Natural killer cell (primary cell): ENCODE measurements around the gene PTPRN2. TPM values are rescaled to one million over a fixed set of nuclear protein-coding genes. Genes with fewer than 3 reads are reported as not detected.

ENCODE experiments used
- ATAC-seq, 3 donors: fragments of 150-1000 bp in 2 of 3; fragments of 200-7000 bp in 1 of 3; cut with Tn5 transposase; 1 replicate in 1 of 3; 2 replicates in 2 of 3; pipeline ENCODE4 v1.10.0; 2021; ENCODE audit warnings: mild to moderate bottlenecking in 2 of 3, moderate library complexity in 2 of 3
- DNase-seq, 2 donors: peaks; one replicate each; pipeline versions ENCODE4 v3.0.0 to v3.0.0-alpha.2; 2013 to 2021; ENCODE audit warnings: mixed read lengths in 1 of 2
- H3K27ac ChIP-seq: one replicate; pipeline ENCODE4 v1.5.1; 2013; ENCODE audit warnings: mild to moderate bottlenecking, low read length
- H3K27me3 ChIP-seq: one replicate; pipeline ENCODE4 v1.6.1; 2013; ENCODE audit warnings: low read length; ENCODE audit not compliant: control insufficient read depth, insufficient read depth
- H3K36me3 ChIP-seq: one replicate; pipeline ENCODE4 v1.6.1; 2013; ENCODE audit warnings: low read length; ENCODE audit not compliant: control insufficient read depth, insufficient read depth
- H3K4me1 ChIP-seq: one replicate; pipeline ENCODE4 v1.6.1; 2013; ENCODE audit warnings: low read length; ENCODE audit not compliant: control insufficient read depth, insufficient read depth
- H3K4me3 ChIP-seq: one replicate; pipeline ENCODE4 v1.5.1; 2013; ENCODE audit warnings: low read length
- H3K9me3 ChIP-seq: one replicate; pipeline ENCODE4 v1.6.1; 2013; ENCODE audit warnings: low read length; ENCODE audit not compliant: control insufficient read depth, insufficient read depth
- H3K27ac Mint-ChIP-seq, 2 donors: one replicate each; pipeline ENCODE4 v1.8.0; 2022; ENCODE audit warnings: mild to moderate bottlenecking in 2 of 2, mixed read lengths in 2 of 2, moderate library complexity in 1 of 2
- H3K27me3 Mint-ChIP-seq, 2 donors: one replicate each; pipeline ENCODE4 v1.8.0; 2022; ENCODE audit warnings: low read depth in 2 of 2, mixed read lengths in 2 of 2
- H3K36me3 Mint-ChIP-seq: one replicate; pipeline ENCODE4 v1.8.0; 2022; ENCODE audit warnings: mixed read lengths
- H3K4me1 Mint-ChIP-seq, 2 donors: one replicate each; pipeline ENCODE4 v1.8.0; 2022; ENCODE audit warnings: mixed read lengths in 2 of 2
- H3K4me3 Mint-ChIP-seq: one replicate; pipeline ENCODE4 v1.8.0; 2022; ENCODE audit warnings: mild to moderate bottlenecking, moderate library complexity, mixed read lengths
- H3K9me3 Mint-ChIP-seq, 2 donors: one replicate each; pipeline ENCODE4 v1.8.0; 2022; ENCODE audit warnings: mixed read lengths in 2 of 2
- WGBS: methylation state at CpG from one replicate; pipeline ENCODE4 v1.1.7; 2013; ENCODE audit warnings: missing lambda C conversion rate; ENCODE audit not compliant: insufficient coverage; 5-methylcytosine and 5-hydroxymethylcytosine counted together
- intact Hi-C: fragments of 100-400 bp; cut with micrococcal nuclease; formaldehyde crosslinking; loops from one replicate; pipeline ENCODE4 v1.14.2; 2022
- total RNA-seq, 4 donors: library from RNA; stranded (reverse); fragments of 120-200 nt in 1 of 4; gene quantifications; one replicate each; pipeline versions ENCODE4 v1.2.3 to v1.2.4, GENCODE V29; 2013 to 2022
- TF ChIP-seq, protein P1 (sequence below): fragments of 200-600 bp; IDR thresholded peaks from one replicate; pipeline ENCODE4 v1.8.0; 2022; ENCODE audit warnings: antibody characterized with exemption

PTPRN2 gene
- total RNA-seq, 3 donors from 2014 or later (not counting 1 experiment from before 2014, with no cell fraction given) = 1.3 to 2.5 (median 1.9) TPM

DNA sequence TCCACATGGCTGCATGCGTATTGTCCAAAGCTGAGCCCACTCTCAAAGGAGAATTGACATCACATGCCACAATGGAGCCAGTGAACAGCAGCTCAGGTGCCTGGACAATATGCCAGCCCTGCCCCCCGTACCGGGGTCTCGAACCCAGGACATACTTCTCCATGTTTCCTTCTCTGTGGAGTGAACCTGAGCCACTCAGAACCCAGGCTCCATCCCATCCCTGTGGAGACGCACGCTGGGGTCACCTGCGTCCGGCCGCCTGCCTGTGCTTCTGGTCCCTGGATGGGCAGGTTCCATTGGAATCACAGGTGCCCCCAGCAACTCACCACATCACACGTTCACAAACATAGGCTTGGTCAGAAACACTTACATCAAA lies 1021.0 kb downstream of the PTPRN2 start:
- Histone ChIP-seq H3K4me3 (no peak overlapping the region), H3K9me3 (no peaks in the 10 kb centered on the region), H3K27me3 (no peaks in the 10 kb centered on the region), H3K27ac (no peak overlapping the region), H3K4me1 (peaks cover 22% of the 10 kb centered on the region), H3K36me3 (no peaks in the 10 kb centered on the region)
- H3K4me1 Mint-ChIP-seq = peaks cover 29 to 35% of the 10 kb centered on the region in 2 donors
- H3K4me3 Mint-ChIP-seq = peak overlapping the region; percentile 58
- no peaks in the 10 kb centered on the region for H3K9me3 Mint-ChIP-seq
- 92% methylated on average over 9 of the region's 10 CpGs for WGBS
- intact Hi-C loops = no loop called here
- H3K36me3 Mint-ChIP-seq = no peaks in the 10 kb centered on the region
- TF ChIP-seq, protein P1, sequence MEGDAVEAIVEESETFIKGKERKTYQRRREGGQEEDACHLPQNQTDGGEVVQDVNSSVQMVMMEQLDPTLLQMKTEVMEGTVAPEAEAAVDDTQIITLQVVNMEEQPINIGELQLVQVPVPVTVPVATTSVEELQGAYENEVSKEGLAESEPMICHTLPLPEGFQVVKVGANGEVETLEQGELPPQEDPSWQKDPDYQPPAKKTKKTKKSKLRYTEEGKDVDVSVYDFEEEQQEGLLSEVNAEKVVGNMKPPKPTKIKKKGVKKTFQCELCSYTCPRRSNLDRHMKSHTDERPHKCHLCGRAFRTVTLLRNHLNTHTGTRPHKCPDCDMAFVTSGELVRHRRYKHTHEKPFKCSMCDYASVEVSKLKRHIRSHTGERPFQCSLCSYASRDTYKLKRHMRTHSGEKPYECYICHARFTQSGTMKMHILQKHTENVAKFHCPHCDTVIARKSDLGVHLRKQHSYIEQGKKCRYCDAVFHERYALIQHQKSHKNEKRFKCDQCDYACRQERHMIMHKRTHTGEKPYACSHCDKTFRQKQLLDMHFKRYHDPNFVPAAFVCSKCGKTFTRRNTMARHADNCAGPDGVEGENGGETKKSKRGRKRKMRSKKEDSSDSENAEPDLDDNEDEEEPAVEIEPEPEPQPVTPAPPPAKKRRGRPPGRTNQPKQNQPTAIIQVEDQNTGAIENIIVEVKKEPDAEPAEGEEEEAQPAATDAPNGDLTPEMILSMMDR = no peak
- H3K27ac Mint-ChIP-seq = no peak overlapping the region
- ATAC-seq (no peak), DNase-seq (no peak)
- H3K27me3 Mint-ChIP-seq = peaks cover under 1 to 2% of the 10 kb centered on the region in 2 donors

DNA sequence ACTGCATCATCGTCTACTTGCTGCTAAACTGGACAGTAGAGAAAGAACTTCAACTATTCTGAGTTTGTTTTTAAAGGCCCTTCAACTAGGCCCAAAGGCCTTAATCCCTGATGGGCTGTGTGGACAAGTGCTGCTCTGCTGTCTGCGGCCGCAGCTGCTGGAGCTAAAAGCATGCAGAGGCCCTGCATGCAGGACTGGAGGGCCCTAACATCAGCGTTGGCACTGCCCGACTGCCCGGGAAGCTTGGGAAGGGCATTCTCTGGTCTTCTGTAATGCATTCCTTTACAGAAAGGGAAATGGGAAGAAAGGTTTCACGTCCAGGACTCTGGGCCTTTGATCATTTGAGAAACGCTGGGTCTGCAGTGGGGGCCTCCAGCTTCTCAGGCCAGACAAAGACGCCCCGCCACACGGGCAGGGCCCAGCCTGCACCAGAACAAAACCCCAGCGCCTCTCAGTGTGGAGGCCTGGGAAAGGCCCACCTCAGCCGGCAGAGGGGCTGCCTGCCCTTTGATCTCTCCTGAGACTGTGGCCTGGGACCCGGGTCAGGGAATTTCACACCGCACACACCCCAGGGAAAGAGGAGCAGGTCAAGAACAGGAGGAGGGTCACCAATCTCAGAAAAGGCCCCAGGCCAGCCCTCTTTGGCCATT lies 1021.5 kb downstream of the PTPRN2 start:
- Mint-ChIP-seq H3K27ac (no peak overlapping the region), H3K4me3 (peak overlapping the region; percentile 37)

GRCh38 chr7:157565201-157565626 lies 1022.4 kb downstream of the PTPRN2 start:
- intact Hi-C loops = no loop called here
- H3K27ac ChIP-seq = no peak overlapping the region
- Mint-ChIP-seq H3K4me1 (peaks cover 29 to 35% of the 10 kb centered on the region in 2 donors), H3K9me3 (no peaks in the 10 kb centered on the region), H3K4me3 (no peak overlapping the region), H3K27me3 (no peaks in the 10 kb centered on the region), H3K36me3 (no peaks in the 10 kb centered on the region), H3K27ac (no peak overlapping the region)
- ATAC-seq (no peak), DNase-seq (no peak)
- TF ChIP-seq, protein P1 = no peak
- no peaks in the 10 kb centered on the region for H3K27me3 ChIP-seq
- H3K9me3 ChIP-seq = no peaks in the 10 kb centered on the region
- peaks cover 22% of the 10 kb centered on the region for H3K4me1 ChIP-seq
- 95% methylated on average over 11 of the region's 11 CpGs for WGBS
- no peak overlapping the region for H3K4me3 ChIP-seq
- H3K36me3 ChIP-seq = no peaks in the 10 kb centered on the region

More for the DNA sequence above, 1021.5 kb downstream of the PTPRN2 start:
- ATAC-seq = no peak
- WGBS = 95% methylated on average over 15 of the region's 15 CpGs
- Mint-ChIP-seq H3K36me3 (no peaks in the 10 kb centered on the region), H3K4me1 (peaks cover 29 to 35% of the 10 kb centered on the region in 2 donors), H3K27me3 (no peaks in the 10 kb centered on the region), H3K9me3 (no peaks in the 10 kb centered on the region)
- Histone ChIP-seq H3K27ac (no peak overlapping the region), H3K36me3 (no peaks in the 10 kb centered on the region), H3K4me1 (peaks cover 22% of the 10 kb centered on the region), H3K27me3 (no peaks in the 10 kb centered on the region), H3K4me3 (no peak overlapping the region), H3K9me3 (no peaks in the 10 kb centered on the region)
- TF ChIP-seq, protein P1 = no peak
- intact Hi-C loops = no loop called here
- no peak for DNase-seq
